ENCODE results near the gene HCN3. TPM values are rescaled to one million over a fixed set of nuclear protein-coding genes. Genes with fewer than 3 reads are reported as not detected.
A peak's percentile ranks its signal among the peaks of the same experiment; 100 is the strongest.
"Not testable (repeated sequence)": the region's sequence is repeated elsewhere in the genome, so short reads cannot be mapped to it uniquely, and the experiment has no call there.

The HCN3 gene
- total and polyA plus RNA-seq, 2 donors (not counting 1 experiment from before 2014, with no cell fraction given): 6.2 to 9.2 TPM

GRCh38 chr1:155245163-155245524 lies 32.1 kb upstream of the HCN3 start:
- ATAC-seq (ENCODE audit: low read depth) (peak; percentile 1), DNase-seq (no peak)
- H3K9me3 Mint-ChIP-seq (ENCODE audit: insufficient read depth): no peaks in the 10 kb centered on the region
- peak overlapping the region; percentile 62 for H3K9ac ChIP-seq (ENCODE audit: low read length)
- H3K4me2 ChIP-seq (replicated peaks; ENCODE audit: low read depth, low read length, poor library complexity, severe bottlenecking): peak overlapping the region; percentile 87
- H3K27ac Mint-ChIP-seq: peak overlapping the region; percentile 96
- H3K79me2 ChIP-seq (ENCODE audit: control insufficient read depth, insufficient read depth, low read length): peaks cover 9% of the 10 kb centered on the region
- H3K9me3 ChIP-seq (ENCODE audit: control extremely low read depth in 1 of 3, control insufficient read depth in 2 of 3, insufficient read depth in 1 of 3, low read length in 2 of 3): peaks cover 0 to 4% (median 2%) of the 10 kb centered on the region in 3 donors
- H3K4me3 Mint-ChIP-seq: peak overlapping the region; percentile 82
- TF ChIP-seq CTCF (IDR thresholded peaks at IDR 0.05) (no peak), EZH2 (IDR thresholded peaks at IDR 0.05; ENCODE audit: borderline replicate concordance, insufficient read depth, low read depth, low read length, poor library complexity, severe bottlenecking) (no peak)
- H3K4me3 ChIP-seq (ENCODE audit: control extremely low read depth in 1 of 5, extremely low read depth in 1 of 5, insufficient read depth in 1 of 5, low read depth in 2 of 5, low read length in 4 of 5): peak overlapping the region; percentile 48 to 79 (median 67)
- 0% methylated on average over 2 of the region's 8 CpGs for WGBS (ENCODE audit: insufficient coverage)
- H3K36me3 ChIP-seq (replicated peaks in 1 of 2; ENCODE audit: control extremely low read depth in 1 of 2, control insufficient read depth in 1 of 2, extremely low read depth in 1 of 2, insufficient read depth in 2 of 2, low read length in 1 of 2): no peaks in the 10 kb centered on the region
- intact Hi-C loops (cut with micrococcal nuclease): no loop called here
- POLR2A ChIA-PET: interaction anchor here (1.8 to 2.2 kb wide), 2 partner anchors 9 to 51 kb away, joined by 8 to 12 read pairs; partner anchors contain the start of gene ENTREP3
- H2AFZ ChIP-seq (ENCODE audit: insufficient read depth, low read depth, low read length, poor library complexity, severe bottlenecking): peak overlapping the region; percentile 78
- H3K4me1 ChIP-seq (ENCODE audit: control insufficient read depth in 2 of 2, insufficient read depth in 2 of 2, low read length in 2 of 2): peaks cover 29 to 37% of the 10 kb centered on the region in 2 donors
- H4K20me1 ChIP-seq (ENCODE audit: control insufficient read depth, insufficient read depth, low read length, poor library complexity, severe bottlenecking): no peaks in the 10 kb centered on the region
- peaks cover 4% of the 10 kb centered on the region for H3K27me3 Mint-ChIP-seq
- peak overlapping the region; percentile 62 to 71 for H3K27ac ChIP-seq (ENCODE audit: low read length in 2 of 2)
- H3K4me1 Mint-ChIP-seq: peaks cover 34% of the 10 kb centered on the region
- no peaks in the 10 kb centered on the region for H3K27me3 ChIP-seq (replicated peaks in 1 of 4; ENCODE audit: control extremely low read depth in 1 of 4, control insufficient read depth in 3 of 4, insufficient read depth in 4 of 4, low read length in 3 of 4)
- CTCF ChIA-PET: interaction anchor here (1.1 to 1.8 kb wide), 6 partner anchors 16 to 72 kb away, joined by 3 to 9 read pairs (median 6); partner anchors contain the start of genes KRTCAP2 and SCAMP3

- WGBS (ENCODE audit: insufficient coverage): no CpG with 5 or more reads among the region's 3 CpGs
- H3K9me3 ChIP-seq (ENCODE audit: control extremely low read depth in 1 of 3, control insufficient read depth in 2 of 3, insufficient read depth in 1 of 3, low read length in 2 of 3); H3K27me3 Mint-ChIP-seq; H4K20me1 ChIP-seq (ENCODE audit: control insufficient read depth, insufficient read depth, low read length, poor library complexity, severe bottlenecking); intact Hi-C loops (cut with micrococcal nuclease); H3K36me3 ChIP-seq (replicated peaks in 1 of 2; ENCODE audit: control extremely low read depth in 1 of 2, control insufficient read depth in 1 of 2, extremely low read depth in 1 of 2, insufficient read depth in 2 of 2, low read length in 1 of 2); H3K27ac ChIP-seq (ENCODE audit: low read length in 2 of 2); H3K9me3 Mint-ChIP-seq (ENCODE audit: insufficient read depth); H3K27me3 ChIP-seq (replicated peaks in 1 of 4; ENCODE audit: control extremely low read depth in 1 of 4, control insufficient read depth in 3 of 4, insufficient read depth in 4 of 4, low read length in 3 of 4); H3K27ac Mint-ChIP-seq; ATAC-seq (ENCODE audit: low read depth); POLR2A ChIA-PET; H3K4me3 ChIP-seq (ENCODE audit: control extremely low read depth in 1 of 5, extremely low read depth in 1 of 5, insufficient read depth in 1 of 5, low read depth in 2 of 5, low read length in 4 of 5); DNase-seq; H2AFZ ChIP-seq (ENCODE audit: insufficient read depth, low read depth, low read length, poor library complexity, severe bottlenecking); H3K79me2 ChIP-seq (ENCODE audit: control insufficient read depth, insufficient read depth, low read length); H3K9ac ChIP-seq (ENCODE audit: low read length); H3K4me3 Mint-ChIP-seq; H3K4me2 ChIP-seq (replicated peaks; ENCODE audit: low read depth, low read length, poor library complexity, severe bottlenecking): not testable (repeated sequence)
- CTCF ChIA-PET: interaction anchor here (0.7 to 5.8 kb wide), 5 partner anchors 20 to 257 kb away, joined by 3 to 46 read pairs (median 4); partner anchors contain the start of genes KRTCAP2, MTX1 and THBS3
- H3K4me1 ChIP-seq (ENCODE audit: control insufficient read depth in 2 of 2, insufficient read depth in 2 of 2, low read length in 2 of 2): peaks cover 19 to 30% of the 10 kb centered on the region in 2 donors
- peaks cover 25% of the 10 kb centered on the region for H3K4me1 Mint-ChIP-seq
Measured at GRCh38 chr1:155246796-155247195, 30.5 kb upstream of the HCN3 start.
